Breast epithelium (tissue), 4 donors: ENCODE data around the gene FOXK1. TPM values are rescaled to one million over a fixed set of nuclear protein-coding genes. Genes with fewer than 3 reads are reported as not detected.
A peak's percentile ranks its signal among the peaks of the same experiment; 100 is the strongest.

Experiments
- DNase-seq, 2 donors: peaks; one replicate each; pipeline ENCODE4 v3.0.0-alpha.2; 2019; ENCODE audit warnings: low spot score in 2 of 2
- H3K27ac ChIP-seq, 2 donors: fragments of 200-600 bp; sonication (generic) in 1 of 2; one replicate each; pipeline ENCODE4 v1.5.1; 2016 to 2019; ENCODE audit warnings: mild to moderate bottlenecking in 1 of 2
- H3K27me3 ChIP-seq, 2 donors: fragments of 200-600 bp; sonication (generic) in 1 of 2; one replicate each; pipeline versions ENCODE4 v1.5.1 to v1.6.0; 2017 to 2019; ENCODE audit warnings: control low read depth in 1 of 2, mild to moderate bottlenecking in 1 of 2
- H3K36me3 ChIP-seq: fragments of 200-600 bp; one replicate; pipeline ENCODE4 v1.5.1; 2019
- H3K4me1 ChIP-seq, 2 donors: fragments of 200-600 bp; sonication (generic); one replicate each; pipeline ENCODE4 v1.5.1; 2016 to 2019; ENCODE audit warnings: control low read depth in 1 of 2
- H3K4me3 ChIP-seq, 3 donors: fragments of 200-600 bp; sonication (generic); 1 replicate in 2 of 3; 2 replicates in 1 of 3; pipeline ENCODE4 v1.5.1; 2016 to 2019; ENCODE audit warnings: mild to moderate bottlenecking in 3 of 3, moderate library complexity in 2 of 3
- H3K9me3 ChIP-seq, 2 donors: fragments of 200-600 bp; sonication (generic) in 1 of 2; one replicate each; pipeline ENCODE4 v1.5.1; 2016 to 2019; ENCODE audit warnings: control low read depth in 1 of 2
- POLR2A ChIP-seq: fragments of 450-650 bp; IDR thresholded peaks from one replicate; pipeline ENCODE4 v1.6.1; 2016; ENCODE audit warnings: antibody characterized with exemption, mild to moderate bottlenecking, moderate library complexity
- POLR2AphosphoS5 ChIP-seq, 3 donors: sonication (generic); formaldehyde crosslinking; IDR thresholded peaks; one replicate each; pipeline ENCODE4 v1.6.1; 2017; ENCODE audit warnings: antibody characterized with exemption in 3 of 3
- intact Hi-C: fragments of 100-400 bp; cut with DNase I; formaldehyde crosslinking; loops from one replicate; pipeline ENCODE4 v1.15.1; 2023; ENCODE audit warnings: low total_unique reads
- total RNA-seq, 3 donors: library from RNA; depleted of rRNA; stranded (reverse); fragments of >200 nt; gene quantifications; one replicate each; pipeline ENCODE4 v1.1.0, GENCODE V29; 2016
- TF ChIP-seq, protein P1 (sequence below), 3 donors: fragments of 450-650 bp; IDR thresholded peaks; one replicate each; pipeline ENCODE4 v1.5.1; 2016 to 2017; ENCODE audit warnings: antibody characterized with exemption in 3 of 3, mild to moderate bottlenecking in 3 of 3, moderate library complexity in 3 of 3

Gene FOXK1
- total RNA-seq, 3 donors from 2014 or later: 11.7 to 16.5 (median 15.7) TPM

DNA sequence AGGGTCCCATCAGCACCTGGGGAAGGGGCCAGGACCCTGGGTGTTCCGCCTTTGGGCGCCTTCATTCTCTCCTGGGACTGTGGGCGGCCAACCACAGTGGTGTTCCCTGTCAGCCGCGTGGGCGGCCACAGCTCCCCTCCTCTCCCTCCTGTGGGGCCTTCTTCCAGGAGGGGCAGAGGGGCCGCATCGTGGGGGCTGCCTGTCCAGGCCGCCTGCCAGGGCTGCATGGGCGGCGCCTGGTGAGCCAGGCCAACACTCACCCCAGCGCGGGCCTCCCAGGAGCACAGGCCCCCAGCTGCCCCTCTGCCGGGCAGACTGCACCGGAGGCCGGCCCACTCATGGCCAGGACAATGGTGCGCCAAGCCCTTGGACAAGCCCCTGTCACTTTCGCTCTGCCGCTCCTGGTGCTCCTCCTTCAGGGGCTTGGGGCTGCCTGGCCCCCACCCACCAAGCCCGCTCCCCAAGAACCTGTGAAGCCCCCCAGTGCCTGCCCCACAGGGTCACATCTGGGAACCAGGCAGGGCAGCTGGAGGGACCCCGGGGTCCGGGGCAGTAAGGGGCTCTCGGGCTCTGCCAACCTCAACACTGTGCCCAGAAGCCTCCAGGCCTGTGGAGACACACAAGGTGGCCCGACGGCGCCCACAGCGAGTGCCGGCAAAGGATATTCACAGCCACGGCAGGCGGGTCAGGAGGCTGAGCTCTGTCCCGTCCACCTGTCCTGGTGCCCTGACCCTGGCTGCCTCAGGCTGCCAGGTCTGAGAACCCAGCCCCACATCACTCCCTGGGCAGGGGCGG, 136.1 kb downstream of the FOXK1 start:
- Histone ChIP-seq H3K27me3 (no peaks in the 10 kb centered on the region), H3K27ac (peak overlapping the region in 1 of 2 donors; percentile 38), H3K4me3 (no peak overlapping the region), H3K36me3 (no peaks in the 10 kb centered on the region), H3K4me1 (no peaks in the 10 kb centered on the region), H3K9me3 (no peaks in the 10 kb centered on the region)
- TF ChIP-seq, protein P1, sequence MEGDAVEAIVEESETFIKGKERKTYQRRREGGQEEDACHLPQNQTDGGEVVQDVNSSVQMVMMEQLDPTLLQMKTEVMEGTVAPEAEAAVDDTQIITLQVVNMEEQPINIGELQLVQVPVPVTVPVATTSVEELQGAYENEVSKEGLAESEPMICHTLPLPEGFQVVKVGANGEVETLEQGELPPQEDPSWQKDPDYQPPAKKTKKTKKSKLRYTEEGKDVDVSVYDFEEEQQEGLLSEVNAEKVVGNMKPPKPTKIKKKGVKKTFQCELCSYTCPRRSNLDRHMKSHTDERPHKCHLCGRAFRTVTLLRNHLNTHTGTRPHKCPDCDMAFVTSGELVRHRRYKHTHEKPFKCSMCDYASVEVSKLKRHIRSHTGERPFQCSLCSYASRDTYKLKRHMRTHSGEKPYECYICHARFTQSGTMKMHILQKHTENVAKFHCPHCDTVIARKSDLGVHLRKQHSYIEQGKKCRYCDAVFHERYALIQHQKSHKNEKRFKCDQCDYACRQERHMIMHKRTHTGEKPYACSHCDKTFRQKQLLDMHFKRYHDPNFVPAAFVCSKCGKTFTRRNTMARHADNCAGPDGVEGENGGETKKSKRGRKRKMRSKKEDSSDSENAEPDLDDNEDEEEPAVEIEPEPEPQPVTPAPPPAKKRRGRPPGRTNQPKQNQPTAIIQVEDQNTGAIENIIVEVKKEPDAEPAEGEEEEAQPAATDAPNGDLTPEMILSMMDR (IDR thresholded peaks at IDR 0.05): no peak
- TF ChIP-seq POLR2A (no peak), POLR2AphosphoS5 (IDR thresholded peaks at IDR 0.05) (no peak)
- intact Hi-C loops: no loop called here
- DNase-seq: no peak

DNA sequence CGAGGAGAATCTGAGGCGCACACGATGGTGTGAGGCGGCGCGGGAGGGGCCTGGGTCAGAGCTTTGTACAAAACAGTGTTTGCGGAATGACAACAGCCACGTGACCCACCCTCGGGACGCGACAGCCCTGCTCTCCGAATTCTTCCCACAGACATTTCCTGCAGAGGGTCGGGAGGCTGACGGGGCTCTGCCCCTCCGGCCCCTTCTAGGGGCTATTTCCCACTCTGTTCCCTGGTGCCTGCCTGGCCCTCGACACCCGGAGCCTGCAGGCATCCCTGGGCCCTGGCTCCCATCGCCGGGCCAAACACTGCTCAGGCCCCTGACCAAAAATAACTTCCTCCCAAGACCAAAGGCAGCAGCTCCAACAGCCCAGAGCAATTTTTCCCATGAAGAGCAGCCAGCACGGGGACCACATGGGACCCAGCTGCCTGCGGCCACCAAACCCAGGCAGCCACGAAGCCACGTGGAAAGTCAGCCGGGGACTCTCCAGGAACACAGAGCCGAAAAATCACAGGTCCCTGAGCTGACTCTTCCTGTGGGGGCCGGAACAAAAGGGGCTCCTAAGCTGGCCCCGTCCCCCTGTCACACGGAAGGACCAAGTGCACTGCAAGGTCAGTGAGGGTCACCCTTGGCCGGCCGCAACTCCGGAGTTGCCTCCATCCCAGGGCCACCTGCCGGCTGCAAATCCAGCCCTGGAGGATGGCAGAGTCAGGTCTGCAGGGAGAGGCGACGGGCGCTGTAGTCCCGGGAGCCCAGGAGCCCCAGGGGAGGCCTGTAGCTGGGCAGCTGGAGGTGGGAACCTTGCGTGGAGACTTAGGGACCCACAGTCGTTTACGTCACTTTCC, 137.7 kb downstream of the FOXK1 start:
- H3K9me3 ChIP-seq: no peaks in the 10 kb centered on the region
- no peak for DNase-seq
- H3K27me3 ChIP-seq: no peaks in the 10 kb centered on the region
- no peaks in the 10 kb centered on the region for H3K4me1 ChIP-seq
- peak overlapping the region in 1 of 2 donors; percentile 66 for H3K27ac ChIP-seq
- H3K4me3 ChIP-seq: no peak overlapping the region
- intact Hi-C loops: no loop called here
- H3K36me3 ChIP-seq: no peaks in the 10 kb centered on the region
- TF ChIP-seq POLR2AphosphoS5 (IDR thresholded peaks at IDR 0.05) (no peak), POLR2A (no peak)
- TF ChIP-seq, protein P1 (IDR thresholded peaks at IDR 0.05): no peak

DNA sequence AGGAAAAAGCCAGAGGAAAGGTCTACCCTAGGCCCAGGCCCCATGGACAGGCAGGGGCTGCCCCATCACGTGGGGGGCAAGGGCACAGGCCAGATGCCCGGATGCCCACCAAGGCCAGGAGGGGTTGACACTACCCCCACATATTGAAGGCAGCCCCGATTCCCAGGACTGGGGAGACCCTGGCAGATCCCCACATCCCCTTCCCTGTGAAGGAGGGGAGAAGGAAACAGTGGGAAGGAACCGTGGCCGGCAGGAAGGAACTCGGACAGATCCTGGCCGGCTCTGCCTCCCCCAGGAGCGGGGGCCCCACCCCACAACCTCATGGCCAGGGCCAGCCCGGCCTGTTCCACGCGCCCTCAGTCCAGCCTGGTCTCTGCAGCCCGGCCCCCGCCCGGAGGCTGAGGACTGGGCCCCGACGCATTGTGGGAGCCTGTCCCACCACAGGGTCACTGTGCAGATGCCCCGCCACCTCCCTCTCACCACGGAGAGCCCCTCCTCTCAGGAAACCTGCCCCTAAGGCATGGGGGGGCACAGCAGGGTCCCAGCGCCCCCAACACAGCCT, 138.4 kb downstream of the FOXK1 start:
- intact Hi-C loops: no loop called here
- Histone ChIP-seq H3K4me3 (no peak overlapping the region), H3K27me3 (no peaks in the 10 kb centered on the region), H3K4me1 (no peaks in the 10 kb centered on the region), H3K36me3 (no peaks in the 10 kb centered on the region), H3K9me3 (no peaks in the 10 kb centered on the region), H3K27ac (peak overlapping the region in 1 of 2 donors; percentile 66)
- no peak for DNase-seq
- TF ChIP-seq POLR2AphosphoS5 (IDR thresholded peaks at IDR 0.05) (no peak), POLR2A (no peak)
- TF ChIP-seq, protein P1 (IDR thresholded peaks at IDR 0.05): no peak

Other genes with a start within 250 kb of the FOXK1 start
- 10 to 100 TPM; 20.0 to 25.9 (median 23.3) TPM for gene AP5Z1, start 93.3 kb downstream of the FOXK1 start, total RNA-seq
- under 1 TPM; 0.15 to 0.48 (median 0.33) TPM for gene PAPOLB, start 179.7 kb downstream of the FOXK1 start, total RNA-seq
- 1 to 10 TPM; 4.4 to 8.5 (median 5.9) TPM for gene RADIL, start 201.4 kb downstream of the FOXK1 start, total RNA-seq